ENCODE results near the gene GATD1.

DNA sequence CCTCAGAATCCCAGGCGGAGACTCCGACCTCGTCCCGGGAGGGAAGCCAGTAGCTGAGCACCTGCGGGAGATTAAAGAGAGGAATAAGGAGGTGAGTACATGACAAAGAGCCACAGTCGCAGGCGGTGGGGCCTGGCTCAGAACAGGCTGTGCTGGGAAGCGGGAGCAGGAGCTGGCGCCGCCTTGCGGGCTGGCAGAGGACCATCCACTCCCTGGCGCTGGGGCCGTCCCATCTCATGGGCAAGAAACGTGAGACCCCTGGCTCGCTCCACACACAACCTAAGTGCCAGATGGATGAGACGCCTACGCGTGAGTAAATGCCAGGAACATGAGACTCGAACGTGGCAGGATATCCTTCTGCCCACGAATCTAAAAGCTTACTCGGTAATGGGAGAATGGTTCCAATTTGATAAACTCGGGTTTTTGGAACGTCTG, 6.3 kb upstream of the GATD1 start:
- TF ChIP-seq, protein P1, sequence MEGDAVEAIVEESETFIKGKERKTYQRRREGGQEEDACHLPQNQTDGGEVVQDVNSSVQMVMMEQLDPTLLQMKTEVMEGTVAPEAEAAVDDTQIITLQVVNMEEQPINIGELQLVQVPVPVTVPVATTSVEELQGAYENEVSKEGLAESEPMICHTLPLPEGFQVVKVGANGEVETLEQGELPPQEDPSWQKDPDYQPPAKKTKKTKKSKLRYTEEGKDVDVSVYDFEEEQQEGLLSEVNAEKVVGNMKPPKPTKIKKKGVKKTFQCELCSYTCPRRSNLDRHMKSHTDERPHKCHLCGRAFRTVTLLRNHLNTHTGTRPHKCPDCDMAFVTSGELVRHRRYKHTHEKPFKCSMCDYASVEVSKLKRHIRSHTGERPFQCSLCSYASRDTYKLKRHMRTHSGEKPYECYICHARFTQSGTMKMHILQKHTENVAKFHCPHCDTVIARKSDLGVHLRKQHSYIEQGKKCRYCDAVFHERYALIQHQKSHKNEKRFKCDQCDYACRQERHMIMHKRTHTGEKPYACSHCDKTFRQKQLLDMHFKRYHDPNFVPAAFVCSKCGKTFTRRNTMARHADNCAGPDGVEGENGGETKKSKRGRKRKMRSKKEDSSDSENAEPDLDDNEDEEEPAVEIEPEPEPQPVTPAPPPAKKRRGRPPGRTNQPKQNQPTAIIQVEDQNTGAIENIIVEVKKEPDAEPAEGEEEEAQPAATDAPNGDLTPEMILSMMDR (conservative IDR thresholded peaks at IDR 0.05; ENCODE audit: low read length), result no peak
- no peak for TF ChIP-seq EZH2phosphoT487 (IDR thresholded peaks at IDR 0.05; ENCODE audit: borderline replicate concordance, low read depth, low read length)
